ENCODE data around the gene DSTN. TPM values are rescaled to one million over a fixed set of nuclear protein-coding genes. Genes with fewer than 3 reads are reported as not detected.

The DSTN gene
- total and polyA plus RNA-seq, 2 donors (not counting 3 experiments of a cell fraction or from before 2014, with no cell fraction given): 66.1 to 300 TPM

DNA sequence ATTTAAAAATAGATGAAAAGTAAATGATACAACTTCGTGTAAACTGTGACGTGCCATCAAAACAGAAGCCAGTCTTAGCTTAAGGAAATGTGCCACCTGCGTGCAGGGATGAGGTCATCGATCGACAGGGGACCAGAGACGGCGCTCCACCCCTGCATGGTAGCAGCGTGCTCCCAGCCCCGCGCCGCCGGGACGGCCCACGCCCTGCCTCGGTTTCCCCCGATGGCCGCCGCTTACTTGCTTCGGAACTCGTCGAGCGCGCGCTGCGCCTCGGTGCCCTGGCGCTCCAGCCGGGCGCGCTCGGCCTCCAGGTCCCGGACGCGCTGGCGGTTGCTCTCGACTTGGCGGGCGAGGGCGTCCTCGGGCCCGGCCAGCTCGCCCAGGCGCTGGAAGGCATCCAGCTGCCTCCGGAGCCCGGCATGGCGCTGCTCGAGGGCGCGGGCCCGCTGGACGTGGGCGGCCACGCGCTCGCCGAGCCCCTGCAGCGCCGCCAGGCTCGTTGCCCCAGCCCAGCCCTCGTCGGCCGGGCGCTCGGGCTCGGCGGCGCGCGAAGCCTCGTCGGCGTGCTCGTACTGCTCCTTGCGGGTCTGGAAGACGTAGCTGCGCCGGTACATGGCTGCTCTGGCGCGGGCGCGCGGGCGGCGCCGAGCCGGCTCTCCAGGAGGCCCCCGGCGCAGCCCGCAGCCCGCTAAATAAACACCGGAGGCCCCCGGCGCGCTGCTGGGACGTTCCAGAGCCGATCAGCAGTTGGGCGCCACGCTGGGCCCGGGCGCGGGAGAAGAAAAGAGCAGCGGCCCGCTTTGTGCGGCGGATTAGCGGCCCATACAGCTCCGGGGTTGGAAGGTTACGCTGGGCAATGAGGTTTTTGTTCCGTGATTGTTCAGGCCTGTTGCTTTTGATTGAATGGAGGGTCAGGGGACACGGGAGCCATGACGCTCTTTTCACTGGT is 38.9 kb upstream of the DSTN start, which contains the start of gene BFSP1:
BFSP1 (minus strand) TSS at position 664 of the 949 bp plus-strand sequence; CDS start at position 614, 50 bp downstream.
- Histone ChIP-seq H3K9me1 (replicated peaks; ENCODE audit: control insufficient read depth, extremely low read depth, insufficient read depth, low read length) (no peaks in the 10 kb centered on the region), H3K4me2 (ENCODE audit: insufficient read depth, low read length) (peak within 1 kb of the TSS; percentile 81), H3K4me3 (replicated peaks in 1 of 3; ENCODE audit: insufficient read depth in 1 of 3, low read depth in 1 of 3, low read length in 3 of 3) (peak within 1 kb of the TSS; percentile 16 to 47 (median 45)), H3K27ac (ENCODE audit: insufficient read depth, low read depth, low read length) (peak within 1 kb of the TSS; percentile 41), H4K20me1 (replicated peaks; ENCODE audit: control insufficient read depth, extremely low read depth, insufficient read depth, low read length) (no peaks in the 10 kb centered on the region), H3K9ac (replicated peaks; ENCODE audit: extremely low read depth, insufficient read depth, low read length) (peak within 1 kb of the TSS; percentile 49), H3K79me2 (ENCODE audit: control insufficient read depth, insufficient read depth, low read length) (no peaks in the 10 kb centered on the region), H3K27me3 (ENCODE audit: control insufficient read depth in 2 of 2, insufficient read depth in 2 of 2, low read length in 2 of 2) (no peaks in the 10 kb centered on the region), H3K36me3 (ENCODE audit: control insufficient read depth in 2 of 2, extremely low read depth in 1 of 2, insufficient read depth in 2 of 2, low read length in 2 of 2) (no peaks in the 10 kb centered on the region), H3K9me3 (replicated peaks; ENCODE audit: control insufficient read depth, insufficient read depth, low read length) (no peaks in the 10 kb centered on the region), H2AFZ (ENCODE audit: low read depth, low read length) (peak within 1 kb of the TSS; percentile 78), H3K4me1 (ENCODE audit: control insufficient read depth, extremely low read depth, insufficient read depth, low read length) (peaks cover 15% of the 10 kb centered on the region)
- TF ChIP-seq GATA2 (IDR thresholded peaks at IDR 0.05; ENCODE audit: insufficient read depth, insufficient read length, low read depth, low read length) (no peak), FOS (IDR thresholded peaks at IDR 0.05; ENCODE audit: borderline replicate concordance, insufficient read depth, low read length) (no peak), JUN (IDR thresholded peaks at IDR 0.05; ENCODE audit: borderline replicate concordance, insufficient read depth, insufficient read length, low read depth) (peak; percentile 58), MYC (IDR thresholded peaks at IDR 0.05; ENCODE audit: low read depth, low read length) (no peak), POLR2AphosphoS5 (IDR thresholded peaks at IDR 0.05; ENCODE audit: insufficient read depth, low read depth, low read length) (peak; percentile 54), EZH2 (IDR thresholded peaks at IDR 0.05; ENCODE audit: borderline replicate concordance, low read depth, low read length, severe bottlenecking) (no peak), POLR2A (IDR thresholded peaks at IDR 0.05; ENCODE audit: low read depth, low read length) (peak; percentile 41)
- TF ChIP-seq, protein P1, sequence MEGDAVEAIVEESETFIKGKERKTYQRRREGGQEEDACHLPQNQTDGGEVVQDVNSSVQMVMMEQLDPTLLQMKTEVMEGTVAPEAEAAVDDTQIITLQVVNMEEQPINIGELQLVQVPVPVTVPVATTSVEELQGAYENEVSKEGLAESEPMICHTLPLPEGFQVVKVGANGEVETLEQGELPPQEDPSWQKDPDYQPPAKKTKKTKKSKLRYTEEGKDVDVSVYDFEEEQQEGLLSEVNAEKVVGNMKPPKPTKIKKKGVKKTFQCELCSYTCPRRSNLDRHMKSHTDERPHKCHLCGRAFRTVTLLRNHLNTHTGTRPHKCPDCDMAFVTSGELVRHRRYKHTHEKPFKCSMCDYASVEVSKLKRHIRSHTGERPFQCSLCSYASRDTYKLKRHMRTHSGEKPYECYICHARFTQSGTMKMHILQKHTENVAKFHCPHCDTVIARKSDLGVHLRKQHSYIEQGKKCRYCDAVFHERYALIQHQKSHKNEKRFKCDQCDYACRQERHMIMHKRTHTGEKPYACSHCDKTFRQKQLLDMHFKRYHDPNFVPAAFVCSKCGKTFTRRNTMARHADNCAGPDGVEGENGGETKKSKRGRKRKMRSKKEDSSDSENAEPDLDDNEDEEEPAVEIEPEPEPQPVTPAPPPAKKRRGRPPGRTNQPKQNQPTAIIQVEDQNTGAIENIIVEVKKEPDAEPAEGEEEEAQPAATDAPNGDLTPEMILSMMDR (IDR thresholded peaks at IDR 0.05; ENCODE audit: extremely low read depth in 1 of 2, insufficient read depth in 1 of 2, low read depth in 1 of 2, low read length in 2 of 2): no peak
- TF ChIP-seq, protein P2, sequence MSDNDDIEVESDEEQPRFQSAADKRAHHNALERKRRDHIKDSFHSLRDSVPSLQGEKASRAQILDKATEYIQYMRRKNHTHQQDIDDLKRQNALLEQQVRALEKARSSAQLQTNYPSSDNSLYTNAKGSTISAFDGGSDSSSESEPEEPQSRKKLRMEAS (IDR thresholded peaks at IDR 0.05; ENCODE audit: insufficient read depth, insufficient read length): no peak
- intact Hi-C loops (cut with micrococcal nuclease): loop anchor here (1.0 to 10.0 kb wide), 7 partner anchors 11 to 464 kb away; partner anchors contain the start of gene RRBP1
- DNase-seq (ENCODE audit: low read depth, low spot score) (peak; percentile 72), FAIRE-seq (peak; percentile 15)
- dilution Hi-C loops (cut with MboI; ENCODE audit: extremely low pct_ligation_motif_present, low sequenced_read_pairs): no loop called here
- POLR2A ChIA-PET: interaction anchor here (1.0 kb wide), 1 partner anchor 39 kb away, joined by 5 read pairs; the partner anchor contains the start of gene DSTN
- CTCF ChIA-PET: interaction anchor here (0.9 to 3.6 kb wide), 14 partner anchors 8 to 408 kb away, joined by 3 to 44 read pairs (median 4); partner anchors contain the start of gene DSTN
- TSS peak; percentile 63 for BruUV-seq (replicated peaks)

Data from endothelial cell of umbilical vein (primary cell).